Neural cell (in vitro differentiated cells): ENCODE results near the gene BZW2.

ENCODE experiments used
- EZH2 ChIP-seq: fragments of 200-600, 300-800 bp; shearing (Covaris generic), sonication (generic); IDR thresholded peaks from 2 replicates; pipeline ENCODE4 v1.6.1; 2014; ENCODE audit warnings: antibody characterized with exemption, low read length, borderline replicate concordance, mild to moderate bottlenecking; ENCODE audit not compliant: insufficient read depth, poor library complexity, severe bottlenecking
- RAD21 ChIP-seq: fragments of 450-650 bp; conservative IDR thresholded peaks from 2 replicates; pipeline ENCODE4 v1.6.1; 2014; ENCODE audit warnings: antibody characterized with exemption, mild to moderate bottlenecking, moderate library complexity
- SMC3 ChIP-seq: fragments of 450-650 bp; conservative IDR thresholded peaks from 2 replicates; pipeline ENCODE4 v1.6.1; 2014; ENCODE audit warnings: antibody characterized with exemption, mild to moderate bottlenecking, moderate library complexity; ENCODE audit not compliant: poor library complexity
- TF ChIP-seq, protein P1 (sequence below): fragments of 450-650 bp; IDR thresholded peaks from 2 replicates; pipeline ENCODE4 v1.5.1; 2014; ENCODE audit warnings: antibody characterized with exemption, mild to moderate bottlenecking, moderate library complexity; ENCODE audit not compliant: poor library complexity, severe bottlenecking

DNA sequence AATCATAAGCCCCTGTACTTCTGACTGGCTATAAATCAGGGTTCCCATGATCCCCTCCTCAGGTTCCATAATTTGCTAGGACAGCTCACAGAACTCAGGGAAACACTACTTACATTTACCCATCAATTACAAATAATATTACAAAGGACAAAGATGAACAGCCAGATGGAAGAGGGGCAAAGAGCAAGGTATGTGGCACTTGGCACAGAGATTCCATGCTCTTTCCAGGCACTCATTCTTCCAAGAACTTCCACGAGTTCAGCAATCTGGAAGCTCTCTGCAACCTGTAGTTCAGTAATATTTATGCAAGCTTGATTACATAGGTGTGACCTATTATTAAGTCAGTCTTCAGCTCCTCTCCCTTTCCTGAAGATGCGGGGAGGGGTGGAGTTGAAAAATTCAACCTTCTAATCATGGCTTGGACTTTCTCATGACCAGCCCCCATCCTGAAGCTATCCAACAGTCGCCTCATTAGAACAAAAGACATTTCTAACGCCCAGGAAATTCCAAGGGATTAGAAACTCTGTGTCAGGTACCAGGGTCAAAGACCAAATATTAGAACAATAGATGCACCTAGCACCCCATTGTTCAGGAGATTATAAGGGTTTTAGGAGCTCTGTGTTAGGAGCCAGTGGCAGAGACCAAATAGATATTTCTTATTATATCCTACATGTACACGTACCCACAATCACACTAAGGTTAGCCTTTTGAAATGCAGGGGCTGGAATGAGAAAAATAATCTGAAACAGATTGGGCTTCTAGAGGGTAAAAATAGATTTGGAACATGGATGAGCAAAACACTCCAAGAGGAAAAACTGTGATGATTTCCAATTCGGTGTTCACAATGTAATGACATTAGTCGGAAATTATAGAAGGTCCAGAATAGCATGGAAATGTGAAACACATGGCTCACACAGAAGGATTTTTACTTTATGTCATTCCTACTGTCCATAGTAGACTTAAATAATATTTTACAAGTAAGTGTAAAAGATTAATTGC, 7.4 kb upstream of the BZW2 start:
- TF ChIP-seq, protein P1, sequence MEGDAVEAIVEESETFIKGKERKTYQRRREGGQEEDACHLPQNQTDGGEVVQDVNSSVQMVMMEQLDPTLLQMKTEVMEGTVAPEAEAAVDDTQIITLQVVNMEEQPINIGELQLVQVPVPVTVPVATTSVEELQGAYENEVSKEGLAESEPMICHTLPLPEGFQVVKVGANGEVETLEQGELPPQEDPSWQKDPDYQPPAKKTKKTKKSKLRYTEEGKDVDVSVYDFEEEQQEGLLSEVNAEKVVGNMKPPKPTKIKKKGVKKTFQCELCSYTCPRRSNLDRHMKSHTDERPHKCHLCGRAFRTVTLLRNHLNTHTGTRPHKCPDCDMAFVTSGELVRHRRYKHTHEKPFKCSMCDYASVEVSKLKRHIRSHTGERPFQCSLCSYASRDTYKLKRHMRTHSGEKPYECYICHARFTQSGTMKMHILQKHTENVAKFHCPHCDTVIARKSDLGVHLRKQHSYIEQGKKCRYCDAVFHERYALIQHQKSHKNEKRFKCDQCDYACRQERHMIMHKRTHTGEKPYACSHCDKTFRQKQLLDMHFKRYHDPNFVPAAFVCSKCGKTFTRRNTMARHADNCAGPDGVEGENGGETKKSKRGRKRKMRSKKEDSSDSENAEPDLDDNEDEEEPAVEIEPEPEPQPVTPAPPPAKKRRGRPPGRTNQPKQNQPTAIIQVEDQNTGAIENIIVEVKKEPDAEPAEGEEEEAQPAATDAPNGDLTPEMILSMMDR, result no peak
- no peak for TF ChIP-seq RAD21
- TF ChIP-seq SMC3, result no peak
- no peak for TF ChIP-seq EZH2
